Activated CD4-positive, alpha-beta T cell treated with anti-CD3 and anti-CD28 coated beads, Interleukin-2, amount 50 U/mL, for 4 hours (primary cell): ENCODE measurements around the gene ITCH.
"Not testable (repeated sequence)": the region's sequence is repeated elsewhere in the genome, so short reads cannot be mapped to it uniquely, and the experiment has no call there.

Experiments
- DNase-seq, 2 experiments: peaks; one replicate each; pipeline ENCODE4 v3.0.0-alpha.2; 2020

The ITCH gene

GRCh38 chr20:34344238-34344637 is 18.8 kb upstream of the ITCH start:
- no peak for DNase-seq

- no peak for DNase-seq
Measured at GRCh38 chr20:34345402-34345736, 17.7 kb upstream of the ITCH start.

- not testable (repeated sequence) for DNase-seq
Measured at GRCh38 chr20:34345839-34346532, 17.1 kb upstream of the ITCH start.

GRCh38 chr20:34346533-34346865 is 16.6 kb upstream of the ITCH start:
- not testable (repeated sequence) for DNase-seq

- DNase-seq, result no peak
Measured at GRCh38 chr20:34347571-34347970, 15.5 kb upstream of the ITCH start.

- no peak for DNase-seq
Measured at GRCh38 chr20:34350095-34350494, 13.0 kb upstream of the ITCH start.

GRCh38 chr20:34353467-34353866 is 9.6 kb upstream of the ITCH start:
- not testable (repeated sequence) for DNase-seq

GRCh38 chr20:34355427-34355826 is 7.6 kb upstream of the ITCH start:
- no peak for DNase-seq

GRCh38 chr20:34359729-34360128 is 3.3 kb upstream of the ITCH start:
- not testable (repeated sequence) for DNase-seq

GRCh38 chr20:34362502-34363061 is 491 bp upstream of the ITCH start:
- DNase-seq, result no peak

GRCh38 chr20:34363465-34364222 is 571 bp downstream of the ITCH start:
- DNase-seq, result peak; percentile 6 to 7

- no peak for DNase-seq
Measured at GRCh38 chr20:34364223-34364506, 1.1 kb downstream of the ITCH start.

GRCh38 chr20:34365765-34366213 is 2.7 kb downstream of the ITCH start:
- no peak for DNase-seq

- DNase-seq, result no peak
Measured at GRCh38 chr20:34367155-34367554, 4.1 kb downstream of the ITCH start.

GRCh38 chr20:34367911-34368310 is 4.8 kb downstream of the ITCH start:
- not testable (repeated sequence) for DNase-seq

GRCh38 chr20:34368547-34368946 is 5.5 kb downstream of the ITCH start:
- DNase-seq, result no peak

- DNase-seq, result no peak
Measured at GRCh38 chr20:34369265-34369664, 6.2 kb downstream of the ITCH start.

GRCh38 chr20:34370062-34370461 is 7.0 kb downstream of the ITCH start:
- no peak for DNase-seq

GRCh38 chr20:34373445-34373844 is 10.4 kb downstream of the ITCH start:
- DNase-seq, result no peak

GRCh38 chr20:34374209-34374760 is 11.2 kb downstream of the ITCH start:
- DNase-seq, result no peak

- DNase-seq, result no peak
Measured at GRCh38 chr20:34375977-34376430, 12.9 kb downstream of the ITCH start.

GRCh38 chr20:34377072-34377847 is 14.2 kb downstream of the ITCH start:
- DNase-seq, result no peak

- DNase-seq, result no peak
Measured at GRCh38 chr20:34382174-34382573, 19.1 kb downstream of the ITCH start.
